SU-DHL-6 (cell line): ENCODE measurements around the gene TGOLN2.

ENCODE experiments used
- EZH2phosphoT487 ChIP-seq: fragments of 200-600 bp; sonication (generic), shearing (Covaris generic); conservative IDR thresholded peaks from 2 replicates; pipeline ENCODE4 v1.6.1; 2018; ENCODE audit warnings: mild to moderate bottlenecking, antibody characterized with exemption, low read length, moderate library complexity, mixed read lengths
- TF ChIP-seq, protein P1 (sequence below): fragments of 200-600 bp; sonication (generic); IDR thresholded peaks from one replicate; pipeline ENCODE4 v1.5.1; 2017; ENCODE audit warnings: antibody characterized with exemption, mild to moderate bottlenecking, low read length, moderate library complexity; ENCODE audit not compliant: insufficient read depth, poor library complexity, severe bottlenecking

DNA sequence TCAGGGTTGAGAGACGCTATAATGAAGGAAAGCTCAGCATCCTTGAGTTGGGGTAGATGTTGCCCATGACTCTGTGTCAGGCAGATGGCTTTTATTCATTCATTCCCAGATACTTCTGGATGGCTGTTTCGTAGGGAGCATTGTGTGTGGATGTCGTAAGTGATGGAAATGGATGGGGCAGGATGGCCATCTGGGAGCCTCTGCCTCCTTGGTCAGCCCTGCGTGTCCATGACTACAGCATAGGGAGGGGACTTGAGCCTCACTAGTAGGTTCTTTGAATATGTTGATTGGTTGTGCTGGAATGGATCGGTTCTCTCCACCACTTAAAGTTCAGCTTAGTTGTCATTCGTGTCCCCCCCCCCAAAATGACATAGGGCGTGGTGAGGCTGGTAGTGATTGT is 44.9 kb downstream of the TGOLN2 start:
- TF ChIP-seq, protein P1, sequence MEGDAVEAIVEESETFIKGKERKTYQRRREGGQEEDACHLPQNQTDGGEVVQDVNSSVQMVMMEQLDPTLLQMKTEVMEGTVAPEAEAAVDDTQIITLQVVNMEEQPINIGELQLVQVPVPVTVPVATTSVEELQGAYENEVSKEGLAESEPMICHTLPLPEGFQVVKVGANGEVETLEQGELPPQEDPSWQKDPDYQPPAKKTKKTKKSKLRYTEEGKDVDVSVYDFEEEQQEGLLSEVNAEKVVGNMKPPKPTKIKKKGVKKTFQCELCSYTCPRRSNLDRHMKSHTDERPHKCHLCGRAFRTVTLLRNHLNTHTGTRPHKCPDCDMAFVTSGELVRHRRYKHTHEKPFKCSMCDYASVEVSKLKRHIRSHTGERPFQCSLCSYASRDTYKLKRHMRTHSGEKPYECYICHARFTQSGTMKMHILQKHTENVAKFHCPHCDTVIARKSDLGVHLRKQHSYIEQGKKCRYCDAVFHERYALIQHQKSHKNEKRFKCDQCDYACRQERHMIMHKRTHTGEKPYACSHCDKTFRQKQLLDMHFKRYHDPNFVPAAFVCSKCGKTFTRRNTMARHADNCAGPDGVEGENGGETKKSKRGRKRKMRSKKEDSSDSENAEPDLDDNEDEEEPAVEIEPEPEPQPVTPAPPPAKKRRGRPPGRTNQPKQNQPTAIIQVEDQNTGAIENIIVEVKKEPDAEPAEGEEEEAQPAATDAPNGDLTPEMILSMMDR, result no peak
- TF ChIP-seq EZH2phosphoT487, result no peak
